NT2/D1 (cell line): Measurements from ENCODE around the gene RORC.

ENCODE experiments used
- DNase-seq: peaks from one replicate; pipeline ENCODE4 v3.0.0-alpha.2; 2011; ENCODE audit warnings: low read depth, low spot score
- H3K27me3 ChIP-seq: 2 replicates; pipeline ENCODE4 v1.6.0; 2011; ENCODE audit warnings: mild to moderate bottlenecking; ENCODE audit not compliant: insufficient read length, insufficient read depth
- H3K36me3 ChIP-seq: 2 replicates; pipeline ENCODE4 v1.6.1; 2011; ENCODE audit warnings: mild to moderate bottlenecking, low read length, mixed read lengths; ENCODE audit not compliant: insufficient read depth, insufficient read length
- H3K4me1 ChIP-seq: 2 replicates; pipeline ENCODE4 v1.5.1; 2011; ENCODE audit not compliant: insufficient read depth, insufficient read length
- H3K4me3 ChIP-seq: 2 replicates; pipeline ENCODE4 v1.5.1; 2011; ENCODE audit warnings: low read depth; ENCODE audit not compliant: insufficient read length
- H3K9ac ChIP-seq: 2 replicates; pipeline ENCODE4 v1.6.0; 2011; ENCODE audit warnings: low read depth; ENCODE audit not compliant: insufficient read length
- H3K9me3 ChIP-seq: 2 replicates; pipeline ENCODE4 v1.5.1; 2011; ENCODE audit warnings: mild to moderate bottlenecking, low read length; ENCODE audit not compliant: insufficient read depth
- SUZ12 ChIP-seq: IDR thresholded peaks from 2 replicates; pipeline ENCODE4 v1.6.1; 2011; ENCODE audit not compliant: insufficient read length, insufficient read depth; ENCODE audit errors: extremely low read depth
- YY1 ChIP-seq: IDR thresholded peaks from 2 replicates; pipeline ENCODE4 v1.6.1; 2011; ENCODE audit not compliant: insufficient read length, insufficient read depth
- ZNF274 ChIP-seq: IDR thresholded peaks from 2 replicates; pipeline ENCODE4 v1.6.1; 2011; ENCODE audit warnings: mild to moderate bottlenecking, low read depth, low read length

RORC gene

DNA sequence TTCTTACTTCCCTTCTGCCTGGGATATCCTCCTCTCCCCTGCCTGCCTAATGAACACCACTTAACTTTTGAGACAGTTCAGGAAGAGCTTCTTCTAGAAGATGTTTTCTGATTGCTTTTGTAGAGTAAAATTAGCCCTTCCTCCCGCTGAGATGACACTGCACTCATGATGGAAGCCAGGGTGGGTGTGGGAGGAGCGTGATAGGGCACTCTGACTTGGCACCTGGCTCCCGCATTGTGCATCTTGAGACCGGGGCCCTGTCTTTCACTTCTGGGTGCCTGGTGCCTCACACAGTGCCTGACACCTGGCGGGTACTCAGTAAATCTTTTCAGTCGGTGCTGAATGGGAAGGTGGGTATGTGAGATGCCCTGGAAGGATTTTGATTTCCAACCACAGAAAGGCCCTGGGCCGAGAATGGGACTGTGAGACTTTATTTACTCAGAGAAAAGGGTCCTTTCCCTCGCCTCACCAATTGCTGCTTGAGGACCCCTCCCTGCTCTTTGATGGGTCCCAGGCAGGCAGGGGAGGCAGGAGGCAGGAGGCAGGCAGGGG is 15.2 kb upstream of the RORC start:
- H3K9me3 ChIP-seq: no peaks in the 10 kb centered on the region
- peaks cover 5% of the 10 kb centered on the region for H3K36me3 ChIP-seq
- H3K4me1 ChIP-seq: peaks cover 22% of the 10 kb centered on the region
- no peak for DNase-seq
- H3K4me3 ChIP-seq: no peak overlapping the region
- TF ChIP-seq SUZ12: no peak
- TF ChIP-seq ZNF274: no peak
- TF ChIP-seq YY1: no peak
- no peaks in the 10 kb centered on the region for H3K27me3 ChIP-seq
- H3K9ac ChIP-seq: peak overlapping the region; percentile 62

- H3K27me3 ChIP-seq: no peaks in the 10 kb centered on the region
Observed at GRCh38 chr1:151846062-151846568, 14.5 kb upstream of the RORC start.

DNA sequence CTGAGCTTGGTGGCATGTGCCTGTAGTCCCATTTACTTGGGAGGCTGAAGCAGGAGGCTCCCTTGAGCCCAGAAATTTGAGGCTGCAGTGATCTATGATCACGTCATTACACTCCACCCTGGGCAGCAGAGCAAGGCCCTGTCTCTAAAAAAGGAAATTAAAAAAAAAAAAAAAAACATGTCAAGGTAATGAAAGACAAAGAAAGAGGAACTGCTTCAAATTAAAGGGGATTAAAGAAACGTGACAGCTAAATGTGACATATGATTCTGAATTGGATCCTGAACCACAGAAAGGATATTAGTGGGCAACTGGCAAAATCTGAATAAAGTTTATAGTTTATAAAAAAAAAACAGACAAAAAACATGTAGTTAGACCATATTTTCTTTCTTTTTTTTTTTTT is 11.8 kb upstream of the RORC start:
- Histone ChIP-seq H3K4me3 (no peak overlapping the region), H3K27me3 (peaks cover 11% of the 10 kb centered on the region), H3K9ac (no peak overlapping the region), H3K36me3 (peaks cover 5% of the 10 kb centered on the region), H3K9me3 (no peaks in the 10 kb centered on the region), H3K4me1 (peaks cover 16% of the 10 kb centered on the region)
- no peak for DNase-seq
- TF ChIP-seq YY1: no peak

More at GRCh38 chr1:151846062-151846568, 14.5 kb upstream of the RORC start:
- peaks cover 5% of the 10 kb centered on the region for H3K36me3 ChIP-seq
- TF ChIP-seq ZNF274: no peak
- no peak for TF ChIP-seq SUZ12
- TF ChIP-seq YY1: no peak
- no peak overlapping the region for H3K4me3 ChIP-seq
- H3K9ac ChIP-seq: peak overlapping the region; percentile 4
- peak; percentile 86 for DNase-seq
- H3K9me3 ChIP-seq: no peaks in the 10 kb centered on the region
- H3K4me1 ChIP-seq: peaks cover 22% of the 10 kb centered on the region

- peaks cover 8% of the 10 kb centered on the region for H3K4me1 ChIP-seq
- H3K9me3 ChIP-seq: no peaks in the 10 kb centered on the region
- H3K36me3 ChIP-seq: peaks cover 5% of the 10 kb centered on the region
- H3K4me3 ChIP-seq: no peak overlapping the region
- peaks cover 25% of the 10 kb centered on the region for H3K27me3 ChIP-seq
- TF ChIP-seq ZNF274 (no peak), SUZ12 (no peak), YY1 (no peak)
- no peak overlapping the region for H3K9ac ChIP-seq
- no peak for DNase-seq
Observed at GRCh38 chr1:151841141-151841540, 9.5 kb upstream of the RORC start.

- no peak for DNase-seq
- H3K4me3 ChIP-seq: peak overlapping the region; percentile 62
- no peaks in the 10 kb centered on the region for H3K9me3 ChIP-seq
- H3K27me3 ChIP-seq: peaks cover 25% of the 10 kb centered on the region
- peaks cover 6% of the 10 kb centered on the region for H3K4me1 ChIP-seq
- TF ChIP-seq SUZ12 (no peak), ZNF274 (no peak), YY1 (no peak)
- peaks cover 5% of the 10 kb centered on the region for H3K36me3 ChIP-seq
- H3K9ac ChIP-seq: peak overlapping the region; percentile 92
Observed at GRCh38 chr1:151840421-151840820, 8.8 kb upstream of the RORC start.

- Histone ChIP-seq H3K4me3 (peak within 1 kb of the TSS; percentile 62), H3K36me3 (peaks cover 5% of the 10 kb centered on the region), H3K9me3 (no peaks in the 10 kb centered on the region), H3K4me1 (peaks cover 6% of the 10 kb centered on the region), H3K27me3 (peaks cover 25% of the 10 kb centered on the region), H3K9ac (peak within 1 kb of the TSS; percentile 92)
- no peak for TF ChIP-seq YY1
- TF ChIP-seq ZNF274: no peak
- TF ChIP-seq SUZ12: no peak
- peak; percentile 80 for DNase-seq
Observed at GRCh38 chr1:151839457-151840403, 8.1 kb upstream of the RORC start, which contains the start of gene C2CD4D. Gene C2CD4D, minus strand, starts transcription at chr1:151839820. Its CDS starts 831 bp downstream, at chr1:151838989.

DNA sequence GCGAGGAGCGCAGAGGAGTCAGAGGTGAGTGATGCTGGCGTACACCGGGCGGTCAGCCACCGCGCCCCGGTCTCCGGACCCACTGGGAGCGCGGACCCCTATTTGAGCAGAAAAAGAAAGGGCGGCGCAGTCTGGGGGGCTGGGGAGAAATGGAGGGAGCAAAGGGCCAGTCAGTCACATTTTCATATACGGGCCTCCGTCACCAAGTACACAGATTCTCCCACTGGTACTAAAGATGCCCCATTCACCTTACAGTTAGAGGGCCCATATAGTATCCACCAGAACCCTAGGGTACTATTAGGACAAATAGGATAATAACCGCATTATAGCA is 7.4 kb upstream of the RORC start:
- no peak for TF ChIP-seq ZNF274
- no peak for TF ChIP-seq YY1
- Histone ChIP-seq H3K4me1 (peaks cover 9% of the 10 kb centered on the region), H3K9me3 (no peaks in the 10 kb centered on the region), H3K4me3 (peak overlapping the region; percentile 62), H3K27me3 (peaks cover 25% of the 10 kb centered on the region), H3K9ac (peak overlapping the region; percentile 92), H3K36me3 (peaks cover 5% of the 10 kb centered on the region)
- DNase-seq: no peak
